Suprapubic skin (tissue), 4 donors: Measurements from ENCODE around the gene AGMO.

Source experiments
- POLR2A ChIP-seq, 2 donors: fragments of 450-650 bp; IDR thresholded peaks; one replicate each; pipeline ENCODE4 v1.6.1; 2017; ENCODE audit warnings: antibody characterized with exemption in 2 of 2, mild to moderate bottlenecking in 2 of 2, moderate library complexity in 2 of 2
- POLR2AphosphoS5 ChIP-seq, 3 donors: sonication (generic); formaldehyde crosslinking; IDR thresholded peaks; one replicate each; pipeline ENCODE4 v1.6.1; 2017; ENCODE audit warnings: antibody characterized with exemption in 3 of 3
- TF ChIP-seq, protein P1 (sequence below), 2 donors: fragments of 200-600 bp in 1 of 2; fragments of 450-650 bp in 1 of 2; sonication (generic) in 1 of 2; IDR thresholded peaks; one replicate each; pipeline ENCODE4 v1.5.1; 2016 to 2019; ENCODE audit warnings: antibody characterized with exemption in 2 of 2, mild to moderate bottlenecking in 1 of 2, moderate library complexity in 1 of 2

DNA sequence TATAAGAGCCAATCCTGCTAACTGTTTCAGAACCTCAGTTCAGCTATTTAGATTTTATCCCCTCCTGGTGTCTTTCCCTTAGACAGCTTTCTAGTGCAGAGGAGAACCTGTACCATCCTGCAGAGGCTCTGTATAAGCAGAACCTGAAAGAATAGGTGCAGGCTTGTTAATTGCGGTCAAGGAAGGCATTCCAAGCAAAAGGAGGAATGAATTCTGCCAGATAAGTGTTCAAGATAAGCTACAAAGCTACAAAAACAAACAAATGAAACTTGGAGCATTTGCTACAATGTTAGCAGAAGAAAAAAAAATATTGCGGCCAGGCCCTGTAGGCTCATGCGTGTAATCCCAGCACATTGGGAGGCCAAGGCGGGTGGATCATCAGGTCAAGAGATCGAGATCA, 32.6 kb upstream of the AGMO start:
- TF ChIP-seq, protein P1, sequence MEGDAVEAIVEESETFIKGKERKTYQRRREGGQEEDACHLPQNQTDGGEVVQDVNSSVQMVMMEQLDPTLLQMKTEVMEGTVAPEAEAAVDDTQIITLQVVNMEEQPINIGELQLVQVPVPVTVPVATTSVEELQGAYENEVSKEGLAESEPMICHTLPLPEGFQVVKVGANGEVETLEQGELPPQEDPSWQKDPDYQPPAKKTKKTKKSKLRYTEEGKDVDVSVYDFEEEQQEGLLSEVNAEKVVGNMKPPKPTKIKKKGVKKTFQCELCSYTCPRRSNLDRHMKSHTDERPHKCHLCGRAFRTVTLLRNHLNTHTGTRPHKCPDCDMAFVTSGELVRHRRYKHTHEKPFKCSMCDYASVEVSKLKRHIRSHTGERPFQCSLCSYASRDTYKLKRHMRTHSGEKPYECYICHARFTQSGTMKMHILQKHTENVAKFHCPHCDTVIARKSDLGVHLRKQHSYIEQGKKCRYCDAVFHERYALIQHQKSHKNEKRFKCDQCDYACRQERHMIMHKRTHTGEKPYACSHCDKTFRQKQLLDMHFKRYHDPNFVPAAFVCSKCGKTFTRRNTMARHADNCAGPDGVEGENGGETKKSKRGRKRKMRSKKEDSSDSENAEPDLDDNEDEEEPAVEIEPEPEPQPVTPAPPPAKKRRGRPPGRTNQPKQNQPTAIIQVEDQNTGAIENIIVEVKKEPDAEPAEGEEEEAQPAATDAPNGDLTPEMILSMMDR (IDR thresholded peaks at IDR 0.05), result no peak
- TF ChIP-seq POLR2A (IDR thresholded peaks at IDR 0.05) (no peak), POLR2AphosphoS5 (IDR thresholded peaks at IDR 0.05) (no peak)
